Stimulated activated naive CD8-positive, alpha-beta T cell treated with anti-CD3 and anti-CD28 coated beads, Interleukin-15, Interleukin-2, amounts not matched to agents 100 U/mL and 50 U/mL, for 24 hours (primary cell): ENCODE results near the gene IRGC.
"Not testable (repeated sequence)": the region's sequence is repeated elsewhere in the genome, so short reads cannot be mapped to it uniquely, and the experiment has no call there.

Experiments
- ATAC-seq: fragments of 150-1000 bp; cut with Tn5 transposase; one replicate; pipeline ENCODE4 v1.10.0; 2021
- DNase-seq: peaks from one replicate; pipeline ENCODE4 v3.0.0; 2021

IRGC gene

GRCh38 chr19:43755256-43755801 is 39.5 kb downstream of the IRGC start:
- ATAC-seq = no peak
- DNase-seq = peak; percentile 89

GRCh38 chr19:43759515-43759914 is 43.6 kb downstream of the IRGC start:
- ATAC-seq (no peak), DNase-seq (no peak)

- no peak for ATAC-seq
- no peak for DNase-seq
Measured at GRCh38 chr19:43760941-43761340, 45.1 kb downstream of the IRGC start.

GRCh38 chr19:43762814-43763213 is 46.9 kb downstream of the IRGC start:
- ATAC-seq (no peak), DNase-seq (no peak)

- DNase-seq (peak; percentile 52), ATAC-seq (peak; percentile 7)
Measured at GRCh38 chr19:43763473-43763939, 47.6 kb downstream of the IRGC start.

- not testable (repeated sequence) for DNase-seq, ATAC-seq
Measured at GRCh38 chr19:43764684-43765083, 48.8 kb downstream of the IRGC start.

GRCh38 chr19:43765109-43765876 is 49.4 kb downstream of the IRGC start:
- DNase-seq (peak; percentile 85), ATAC-seq (peak; percentile 86)

- no peak for ATAC-seq
- DNase-seq = no peak
Measured at GRCh38 chr19:43766755-43767043, 50.8 kb downstream of the IRGC start.

- no peak for ATAC-seq
- DNase-seq = no peak
Measured at GRCh38 chr19:43767316-43767715, 51.4 kb downstream of the IRGC start.

- DNase-seq = no peak
- no peak for ATAC-seq
Measured at GRCh38 chr19:43767818-43768217, 51.9 kb downstream of the IRGC start.

- no peak for ATAC-seq
Measured at GRCh38 chr19:43768273-43769050, 52.6 kb downstream of the IRGC start.

GRCh38 chr19:43769256-43769655 is 53.4 kb downstream of the IRGC start:
- ATAC-seq = no peak
- DNase-seq = no peak

More at GRCh38 chr19:43768273-43769050, 52.6 kb downstream of the IRGC start:
- no peak for DNase-seq
